Hematopoietic multipotent progenitor cell treated with erythropoietin and hydrocortisone succinate and interleukin-3 and kit ligand, for 8 days (in vitro differentiated cells): ENCODE measurements around the gene ACSF3.

Experiments
- DNase-seq: peaks from one replicate; pipeline ENCODE4 v3.0.0-alpha.2; 2015

The ACSF3 gene

GRCh38 chr16:89134269-89134668 is 40.6 kb downstream of the ACSF3 start:
- DNase-seq: no peak

GRCh38 chr16:89135166-89135565 is 41.5 kb downstream of the ACSF3 start:
- DNase-seq: no peak

DNA sequence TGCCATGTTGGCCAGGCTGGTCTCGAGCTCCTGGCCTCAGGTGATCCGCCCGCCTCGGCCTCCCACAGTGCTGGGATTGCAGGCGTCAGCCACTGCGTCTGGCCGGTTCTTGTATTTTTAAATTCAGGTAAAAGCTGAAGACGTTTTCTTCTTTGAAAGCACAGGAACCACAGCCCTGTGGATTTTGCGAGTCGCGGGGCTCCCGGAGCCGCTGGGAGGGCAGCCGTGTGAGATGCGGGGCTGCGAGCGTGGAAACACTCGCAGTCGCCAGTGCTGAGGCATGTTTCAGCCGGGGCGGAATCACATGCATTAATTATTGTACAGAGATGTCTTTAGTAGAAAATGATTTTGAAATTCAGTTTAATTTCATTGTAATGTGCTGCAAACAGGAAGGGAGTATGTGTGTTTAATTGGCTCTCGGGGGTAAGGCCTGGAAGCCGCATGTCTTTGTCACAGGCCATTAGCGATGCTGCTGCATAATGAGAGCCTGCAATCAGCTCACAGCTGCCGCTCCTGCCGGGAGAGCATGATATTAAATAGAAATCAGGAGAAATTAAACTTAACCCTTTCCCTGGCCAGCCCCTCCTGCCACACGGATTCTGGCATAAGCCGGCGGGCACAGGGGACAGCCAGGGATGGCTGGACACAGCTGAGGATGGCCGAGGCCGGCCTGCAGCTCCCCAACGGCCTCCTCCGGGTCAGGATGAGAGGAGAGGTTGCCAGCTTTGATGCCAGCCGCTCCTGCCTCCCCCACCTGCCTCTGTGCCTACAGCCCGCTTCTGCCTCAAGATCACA is 42.5 kb downstream of the ACSF3 start:
- DNase-seq: no peak

GRCh38 chr16:89136931-89137330 is 43.3 kb downstream of the ACSF3 start:
- no peak for DNase-seq

DNA sequence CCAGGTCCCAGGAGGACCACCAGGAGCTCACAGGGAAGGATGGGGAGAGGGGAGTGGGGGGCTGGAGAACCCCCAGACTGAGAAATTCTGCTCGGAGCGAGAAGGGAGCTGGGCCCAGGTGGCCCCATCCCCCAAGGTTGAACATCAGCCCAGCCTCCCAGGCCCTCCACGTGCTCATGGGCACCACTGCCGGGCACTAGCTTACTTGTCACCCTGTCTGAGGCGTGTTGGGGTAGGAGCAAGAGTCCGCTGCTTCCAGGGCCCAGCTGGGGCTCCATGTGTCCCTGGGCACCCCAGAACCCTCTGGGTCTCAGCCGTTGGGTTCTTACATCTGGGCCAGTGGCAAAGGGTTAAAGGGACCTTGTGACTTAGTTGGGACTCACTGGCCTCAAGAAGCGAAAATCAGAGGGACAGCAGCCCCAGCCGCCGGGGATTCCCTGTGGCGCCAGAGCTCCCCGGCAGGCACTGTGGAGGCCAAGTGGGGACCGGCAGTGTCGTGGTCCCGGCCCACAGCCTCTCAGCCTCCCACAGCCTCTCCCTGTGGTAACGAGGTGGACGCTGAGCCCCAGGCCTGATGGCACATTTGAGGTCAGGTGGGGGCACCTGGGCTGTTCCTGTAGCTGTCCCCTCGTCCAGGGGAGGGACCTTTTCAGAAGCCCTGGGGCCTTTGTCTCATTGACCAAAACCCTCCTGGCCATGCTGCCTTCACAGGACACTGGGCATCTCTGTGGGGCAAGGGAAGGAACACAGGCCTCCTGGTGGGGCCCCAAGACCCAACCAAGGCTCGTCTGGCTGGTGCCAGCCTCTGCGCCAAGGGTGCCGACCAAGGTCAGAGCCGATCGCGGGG is 44.2 kb downstream of the ACSF3 start:
- no peak for DNase-seq

GRCh38 chr16:89138513-89138795 is 44.8 kb downstream of the ACSF3 start:
- DNase-seq: no peak

- no peak for DNase-seq
Measured at GRCh38 chr16:89138843-89139520, 45.3 kb downstream of the ACSF3 start.

DNA sequence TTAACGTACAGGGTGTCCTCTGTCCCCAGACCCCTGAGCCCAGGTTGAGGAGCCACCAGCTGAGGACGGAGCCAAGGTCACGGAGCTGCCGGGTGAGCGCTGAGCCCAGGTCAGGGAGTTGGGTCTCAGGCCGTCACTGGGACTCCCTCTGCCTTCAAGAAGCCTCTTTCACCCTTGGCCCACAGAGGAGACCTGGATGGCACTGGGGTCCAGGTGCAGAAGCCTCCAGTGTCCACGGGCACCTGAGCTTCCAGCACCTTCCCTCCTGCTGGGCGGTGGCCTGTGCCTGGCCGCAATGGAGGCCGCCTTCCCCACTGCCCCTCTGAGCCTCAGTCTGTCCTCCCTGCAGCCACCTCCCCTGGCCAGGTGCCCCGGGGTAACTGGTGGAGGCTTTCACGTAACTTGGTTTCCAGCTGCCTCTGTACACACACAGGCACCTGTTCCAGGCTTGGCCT is 46.3 kb downstream of the ACSF3 start:
- no peak for DNase-seq

DNA sequence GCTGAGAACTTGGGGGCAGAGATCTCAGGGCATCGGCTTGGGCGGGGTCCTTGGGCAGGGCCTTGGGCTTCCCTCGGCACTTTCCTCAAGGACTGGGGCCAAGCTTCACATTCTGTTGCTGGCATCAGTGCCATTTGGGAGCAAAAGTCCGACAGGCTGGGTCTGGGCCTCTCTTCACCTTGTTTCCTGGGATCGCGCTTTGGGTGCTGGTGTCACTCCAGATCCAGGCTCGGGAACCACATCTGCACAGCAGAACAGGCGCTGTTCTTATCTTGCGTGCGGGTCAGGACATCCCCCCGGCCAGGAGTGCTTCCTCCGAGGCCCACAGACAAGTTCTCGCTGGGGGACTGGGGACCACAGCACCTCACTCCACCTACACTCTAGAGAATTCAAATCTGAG is 46.7 kb downstream of the ACSF3 start:
- DNase-seq: no peak

DNA sequence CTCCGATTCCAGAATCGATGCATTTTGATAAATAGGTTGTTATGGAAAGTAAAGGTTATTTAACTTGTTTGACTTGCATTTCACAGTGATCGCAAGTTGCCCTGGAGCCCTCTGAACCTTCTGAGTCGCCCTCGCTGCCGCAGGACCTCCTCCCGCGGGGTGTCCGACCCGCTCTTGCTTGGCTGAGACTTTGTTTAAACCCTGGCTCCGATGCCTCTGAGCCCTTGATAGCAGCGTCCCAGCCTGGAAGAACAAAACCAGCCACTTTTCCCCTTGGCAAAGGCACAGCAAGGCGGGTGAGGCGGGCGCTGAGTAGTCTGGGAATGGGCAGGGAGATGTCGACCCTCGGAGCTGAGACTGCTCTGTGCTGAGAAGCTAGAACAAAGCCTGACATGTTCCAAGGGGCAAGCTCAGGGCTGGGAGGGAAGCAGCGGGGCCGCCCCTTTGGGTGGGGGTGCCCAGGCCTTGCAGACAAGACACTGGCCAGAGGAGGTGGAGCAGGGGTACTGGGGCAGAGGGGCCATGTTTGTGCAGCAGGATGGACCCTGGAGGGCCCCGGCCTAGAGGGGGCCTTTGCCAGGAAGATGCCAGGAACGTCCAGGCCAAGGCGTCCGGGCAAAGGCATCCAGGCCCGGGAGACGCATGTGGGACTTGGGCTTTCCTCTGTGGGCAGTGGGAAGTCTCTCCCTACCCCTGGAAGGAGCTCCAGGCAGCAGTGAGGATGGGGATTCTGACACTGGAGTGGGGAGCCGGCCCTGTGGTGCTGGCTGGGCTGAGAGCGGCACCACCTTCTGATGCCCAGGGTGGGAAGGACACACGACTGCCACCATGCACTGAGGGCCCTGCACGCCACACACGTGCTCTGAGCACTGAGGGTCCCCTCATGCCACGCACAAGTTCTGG is 47.6 kb downstream of the ACSF3 start:
- DNase-seq: no peak

- no peak for DNase-seq
Measured at GRCh38 chr16:89141884-89142267, 48.2 kb downstream of the ACSF3 start.

DNA sequence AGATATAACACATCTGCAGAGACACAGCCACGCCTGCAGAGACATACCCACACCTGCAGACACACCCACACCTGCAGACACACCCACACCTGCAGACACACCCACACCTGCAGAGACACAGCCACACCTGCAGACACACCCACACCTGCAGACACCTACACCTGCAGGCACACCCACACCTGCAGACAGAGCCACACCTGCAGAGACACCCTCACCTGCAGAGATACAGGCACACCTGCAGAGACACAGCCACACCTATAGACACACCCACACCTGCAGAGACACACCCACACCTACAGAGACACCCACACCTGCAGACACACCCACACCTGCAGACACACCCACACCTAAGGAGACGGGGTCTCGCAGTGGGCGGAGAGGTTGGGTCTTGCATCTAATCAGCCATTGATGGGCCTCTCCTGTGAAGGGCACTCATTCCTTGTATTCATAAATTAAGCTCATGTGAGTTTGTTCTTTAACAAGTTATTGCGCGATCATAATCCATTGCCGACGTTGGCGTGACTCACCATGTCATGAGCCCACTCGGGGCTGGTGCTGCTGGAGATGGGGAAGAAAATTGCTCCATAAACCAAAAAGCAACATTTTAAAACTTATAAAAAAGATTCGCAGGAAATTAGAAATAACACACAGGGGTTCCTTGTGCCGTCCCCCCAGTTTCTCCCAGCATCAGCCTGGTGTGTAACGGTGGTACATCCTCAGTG is 49.0 kb downstream of the ACSF3 start:
- DNase-seq: no peak

DNA sequence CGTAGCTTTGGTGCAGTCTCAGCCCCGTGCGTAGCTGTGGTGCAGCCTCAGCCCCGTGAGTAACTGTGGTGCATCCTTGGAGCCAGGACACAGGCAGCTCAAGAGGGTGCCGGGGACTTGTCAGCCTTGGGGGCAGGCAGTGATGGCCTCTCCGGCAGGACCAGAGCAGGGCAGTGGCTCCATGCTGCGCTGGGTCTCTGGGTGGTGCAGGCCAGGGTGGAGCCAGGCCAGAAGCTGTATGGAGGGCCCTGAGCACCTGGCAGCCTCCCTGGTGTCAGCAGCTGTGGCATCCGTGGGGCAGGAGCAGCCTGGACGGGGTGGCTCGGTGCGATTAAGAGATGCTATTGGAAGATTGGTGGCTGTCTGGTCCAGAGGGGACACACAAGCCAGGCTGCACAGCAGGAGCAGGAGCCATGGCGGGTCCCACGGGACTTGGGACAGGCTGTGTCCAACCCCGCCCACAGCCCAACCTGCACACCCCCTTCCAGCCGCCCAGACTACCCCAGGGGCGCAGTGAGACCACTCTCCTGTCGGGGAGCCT is 49.6 kb downstream of the ACSF3 start:
- no peak for DNase-seq

GRCh38 chr16:89143911-89144675 is 50.4 kb downstream of the ACSF3 start:
- no peak for DNase-seq

DNA sequence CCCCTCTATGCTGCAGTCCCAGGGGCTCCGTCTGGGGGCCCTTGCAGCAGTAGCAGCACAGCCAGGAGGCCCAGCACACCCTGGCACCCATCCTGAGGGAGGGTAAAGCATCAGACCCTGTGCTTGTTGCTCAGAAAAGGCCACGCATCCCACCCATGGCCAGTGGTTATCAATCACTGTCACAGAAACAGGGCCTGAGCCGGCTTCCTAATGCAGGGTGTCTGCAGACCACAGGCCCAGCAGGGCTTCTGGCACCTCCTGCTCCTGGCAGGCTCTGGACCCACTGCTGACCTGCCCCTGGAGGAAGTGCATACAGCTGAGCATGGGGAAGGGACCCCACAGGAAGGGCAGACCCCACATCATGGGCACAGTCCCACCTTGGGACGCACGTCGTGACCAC is 51.0 kb downstream of the ACSF3 start:
- no peak for DNase-seq

DNA sequence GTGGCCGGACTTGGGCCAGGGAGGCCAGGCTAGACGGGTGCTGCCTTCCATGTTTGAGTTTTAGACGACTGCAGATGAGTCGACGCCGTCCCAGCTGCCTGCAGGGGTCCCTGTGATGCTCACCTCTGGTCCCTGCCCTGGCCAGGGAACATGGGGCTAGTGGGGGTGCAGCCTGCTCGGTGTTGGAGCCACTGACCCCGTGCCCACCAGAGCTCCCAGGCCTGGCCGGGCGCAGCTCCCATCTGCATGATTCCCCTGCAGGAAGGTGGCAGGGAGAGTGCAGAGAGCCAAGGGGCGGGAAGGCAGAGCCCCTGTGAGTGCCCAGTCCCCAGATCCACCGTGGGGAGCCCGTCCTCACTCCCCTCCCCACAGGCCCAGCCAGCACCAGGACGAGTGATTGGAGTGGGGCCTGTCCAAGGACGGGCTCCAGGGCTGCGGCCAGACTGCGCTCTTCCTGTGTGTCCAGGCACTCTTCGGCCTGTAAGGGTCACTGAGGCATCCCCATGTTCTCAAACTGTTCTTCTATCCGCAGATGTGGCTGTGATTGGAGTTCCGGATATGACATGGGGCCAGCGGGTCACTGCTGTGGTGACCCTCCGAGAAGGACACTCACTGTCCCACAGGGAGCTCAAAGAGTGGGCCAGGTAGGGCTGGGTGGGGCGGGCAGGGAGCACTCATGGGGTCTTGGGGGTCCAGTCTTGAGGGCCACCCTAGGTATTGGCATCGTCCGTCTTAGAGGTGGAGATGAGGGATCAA is 51.9 kb downstream of the ACSF3 start:
- no peak for DNase-seq

DNA sequence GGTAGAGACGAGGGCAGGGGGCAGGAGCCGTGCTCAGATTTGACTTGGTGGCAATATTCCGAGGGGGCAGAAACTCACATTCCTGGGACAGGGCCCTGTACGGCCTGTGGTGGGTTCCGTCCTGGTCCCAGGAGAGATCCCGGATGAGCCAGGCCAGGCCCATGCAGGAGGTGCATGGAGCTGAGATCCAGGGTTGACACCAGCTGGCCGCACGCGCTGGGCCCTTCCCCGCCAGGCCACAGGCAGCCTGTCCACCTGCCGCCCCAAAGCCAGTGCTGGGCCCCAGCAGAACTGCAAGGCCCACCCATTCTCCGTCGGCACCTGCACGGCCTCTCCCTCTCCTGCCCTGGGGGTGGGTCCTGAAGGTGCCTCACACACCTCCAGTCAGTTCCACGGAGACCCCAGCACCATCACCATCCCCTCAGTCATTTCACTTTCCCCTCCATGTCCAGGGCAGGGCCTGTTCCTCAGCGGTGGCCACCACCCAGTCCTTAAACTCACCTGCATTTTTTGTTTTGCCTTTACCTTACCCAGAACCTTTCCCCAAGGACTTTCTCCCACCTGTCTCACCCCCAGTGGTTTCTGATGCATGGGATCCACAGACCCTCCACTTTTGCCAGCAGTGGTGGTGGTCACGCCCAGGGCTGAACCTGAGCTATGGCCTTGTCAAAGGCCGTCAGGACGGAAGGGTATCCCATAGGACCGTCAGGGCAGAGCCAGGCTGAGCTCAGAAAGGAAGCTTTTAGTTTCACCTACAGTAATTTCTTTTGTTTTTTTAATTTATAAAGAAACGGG is 52.8 kb downstream of the ACSF3 start:
- no peak for DNase-seq

- no peak for DNase-seq
Measured at GRCh38 chr16:89147085-89147817, 53.6 kb downstream of the ACSF3 start.

- no peak for DNase-seq
Measured at GRCh38 chr16:89149386-89149785, 55.7 kb downstream of the ACSF3 start.
